HG03095 (cell line): ENCODE data around the gene C14orf119.
"Not testable (repeated sequence)": the region's sequence is repeated elsewhere in the genome, so short reads cannot be mapped to it uniquely, and the experiment has no call there.

ENCODE experiments used
- ATAC-seq: cut with Tn5 transposase; IDR thresholded peaks from one replicate; pipeline ENCODE4 v1.9.1; 2021; ENCODE audit warnings: moderate library complexity; ENCODE audit not compliant: unreplicated experiment

C14orf119 gene

GRCh38 chr14:23107620-23108019 is 12.3 kb downstream of the C14orf119 start:
- ATAC-seq: not testable (repeated sequence)

GRCh38 chr14:23108169-23108568 is 12.9 kb downstream of the C14orf119 start:
- not testable (repeated sequence) for ATAC-seq

GRCh38 chr14:23109769-23110168 is 14.5 kb downstream of the C14orf119 start:
- no peak for ATAC-seq

- ATAC-seq: no peak
Observed at GRCh38 chr14:23110579-23111365, 15.5 kb downstream of the C14orf119 start.

GRCh38 chr14:23112359-23113178 is 17.3 kb downstream of the C14orf119 start:
- ATAC-seq: no peak

- no peak for ATAC-seq
Observed at GRCh38 chr14:23113431-23114119, 18.3 kb downstream of the C14orf119 start.

- no peak for ATAC-seq
Observed at GRCh38 chr14:23114120-23114458, 18.8 kb downstream of the C14orf119 start.

- ATAC-seq: no peak
Observed at GRCh38 chr14:23114669-23115038, 19.3 kb downstream of the C14orf119 start.

- no peak for ATAC-seq
Observed at GRCh38 chr14:23115039-23115731, 19.9 kb downstream of the C14orf119 start.

GRCh38 chr14:23115918-23116317 is 20.6 kb downstream of the C14orf119 start:
- ATAC-seq: no peak

GRCh38 chr14:23117371-23118020 is 22.2 kb downstream of the C14orf119 start:
- no peak for ATAC-seq

- no peak for ATAC-seq
Observed at GRCh38 chr14:23118506-23119362, 23.4 kb downstream of the C14orf119 start, which contains the start of gene CEBPE. Gene CEBPE (minus strand): TSS chr14:23119255. CDS start chr14:23119091, 164 bp downstream.

GRCh38 chr14:23119363-23120327 is 24.3 kb downstream of the C14orf119 start:
- ATAC-seq: no peak

GRCh38 chr14:23120541-23121251 is 25.4 kb downstream of the C14orf119 start:
- ATAC-seq: peak; percentile 68

GRCh38 chr14:23121361-23121771 is 26.1 kb downstream of the C14orf119 start:
- peak; percentile 51 for ATAC-seq

- no peak for ATAC-seq
Observed at GRCh38 chr14:23122086-23122485, 26.8 kb downstream of the C14orf119 start.

- no peak for ATAC-seq
Observed at GRCh38 chr14:23123419-23123818, 28.1 kb downstream of the C14orf119 start.
